GM19452 (cell line): ENCODE measurements around the gene TMED1.

Experiments used
- ATAC-seq: cut with Tn5 transposase; IDR thresholded peaks from one replicate; pipeline ENCODE4 v1.9.1; 2021; ENCODE audit not compliant: unreplicated experiment

The TMED1 gene

GRCh38 chr19:10812196-10812595 is 23.8 kb downstream of the TMED1 start:
- no peak for ATAC-seq

- no peak for ATAC-seq
Observed at GRCh38 chr19:10811391-10812111, 24.5 kb downstream of the TMED1 start.

GRCh38 chr19:10809651-10810285 is 26.2 kb downstream of the TMED1 start:
- ATAC-seq: no peak

- ATAC-seq: no peak
Observed at GRCh38 chr19:10808937-10809649, 26.9 kb downstream of the TMED1 start.

DNA sequence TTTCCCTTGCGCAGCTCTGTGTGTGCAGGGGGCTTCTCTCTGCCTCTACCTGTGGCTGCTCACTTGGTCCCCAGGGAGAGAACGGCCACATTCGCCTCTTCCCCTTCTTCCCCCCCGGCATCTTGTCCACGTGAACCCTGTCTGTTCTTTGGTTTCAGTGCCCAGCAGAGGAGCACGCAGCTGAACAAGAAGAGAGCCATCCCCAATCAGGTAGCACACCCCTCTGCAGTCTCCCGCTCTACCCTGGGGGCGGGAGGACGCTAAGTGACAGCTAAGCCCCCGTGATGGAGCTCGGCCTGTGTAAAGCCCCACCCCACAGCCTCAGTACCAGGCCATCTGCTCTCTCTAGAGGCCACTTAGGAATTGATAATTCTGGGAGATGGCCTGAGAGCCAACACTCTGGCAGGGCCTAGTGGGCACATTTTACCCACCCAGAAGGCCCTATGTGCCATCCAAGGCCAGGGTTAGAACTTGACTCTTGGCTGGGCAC is 30.2 kb downstream of the TMED1 start:
- no peak for ATAC-seq

DNA sequence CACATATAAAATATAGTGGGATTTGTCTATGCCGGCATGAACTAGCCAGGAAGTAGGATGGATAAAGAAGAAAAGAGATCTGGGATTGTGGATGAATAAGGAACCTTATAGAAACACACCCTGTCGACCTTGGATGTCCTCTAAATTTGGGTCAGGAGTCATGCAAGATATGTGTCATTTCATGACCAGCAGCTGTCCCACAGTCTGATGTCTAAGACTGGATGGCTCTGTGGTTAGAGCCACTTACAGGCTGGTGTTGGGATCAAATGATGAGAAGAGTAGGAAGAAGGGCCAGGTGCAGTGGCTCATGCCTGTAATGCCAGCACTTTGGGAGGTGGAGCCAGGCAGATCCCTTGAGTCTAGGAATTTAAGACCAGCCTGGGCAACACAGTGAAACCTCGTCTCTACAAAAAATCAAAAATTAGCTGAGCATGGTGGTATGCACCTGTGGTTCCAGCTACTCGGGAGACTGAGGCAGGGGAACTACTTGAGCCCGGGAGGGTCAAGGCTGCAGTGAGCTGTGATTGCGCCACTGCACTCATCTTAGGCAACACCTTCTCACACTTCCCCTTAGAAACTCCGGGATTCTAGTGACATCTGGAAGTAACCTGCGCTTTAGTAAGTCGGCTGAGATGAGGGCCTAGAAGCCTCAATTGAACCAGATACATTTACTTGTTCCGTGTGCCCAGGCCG is 30.8 kb downstream of the TMED1 start:
- ATAC-seq: no peak

DNA sequence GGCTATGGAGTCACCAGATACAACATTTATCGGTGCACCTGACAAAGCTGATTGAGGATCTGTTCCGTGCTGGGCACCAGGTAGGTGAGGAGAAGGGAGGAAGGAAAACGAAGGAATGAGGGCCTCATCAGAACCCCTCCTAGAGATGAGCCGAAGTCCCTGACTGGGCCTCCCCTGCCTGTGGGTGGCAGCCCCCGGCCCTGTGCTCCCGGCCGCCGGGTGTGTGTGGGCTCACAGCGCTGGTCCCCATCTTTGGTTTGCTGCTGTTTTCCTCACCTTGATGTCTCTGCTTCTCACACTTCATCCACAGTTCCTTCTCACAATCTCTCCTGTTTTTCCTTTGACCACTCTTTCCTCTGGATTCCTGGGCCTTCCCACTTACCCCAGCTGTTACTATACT is 32.8 kb downstream of the TMED1 start:
- ATAC-seq: no peak

DNA sequence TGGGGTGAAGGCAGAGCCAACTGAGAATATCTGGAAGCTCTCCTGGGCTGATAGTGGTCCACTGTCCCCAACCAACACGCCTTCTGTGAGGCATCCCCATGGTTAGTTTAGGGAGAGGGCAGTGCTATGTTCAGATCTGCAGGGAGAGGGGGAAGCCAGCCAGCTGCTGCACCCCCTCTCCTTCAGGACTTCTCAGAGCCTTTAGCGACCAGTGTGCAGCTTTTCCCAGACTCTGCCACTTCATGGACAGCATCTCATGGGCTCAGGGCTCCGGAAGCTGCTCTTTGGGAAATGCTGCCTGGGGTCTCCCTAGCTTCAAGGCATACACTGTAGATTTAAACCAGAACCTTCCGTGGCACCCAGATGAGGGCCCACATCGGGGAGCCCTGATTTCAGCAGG is 33.5 kb downstream of the TMED1 start:
- no peak for ATAC-seq

DNA sequence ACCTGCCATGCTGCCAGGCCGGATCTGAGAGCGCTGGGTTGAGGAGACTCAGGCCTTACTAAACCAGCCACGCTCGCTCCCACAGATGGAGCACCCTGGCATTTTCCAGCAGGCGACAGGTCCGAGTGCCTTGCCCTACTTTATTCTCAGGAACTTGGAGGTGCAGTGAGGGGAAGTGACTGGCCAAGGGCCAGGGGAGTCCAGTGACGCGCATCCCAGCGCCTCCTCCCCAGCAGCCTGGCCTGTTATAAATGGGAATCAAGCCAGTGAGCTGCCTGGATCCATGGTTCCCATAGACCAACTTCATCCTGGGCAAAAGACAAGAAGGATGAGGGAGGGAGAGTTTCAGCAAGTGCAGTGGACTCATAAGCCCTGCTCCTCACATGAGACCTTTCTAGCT is 35.5 kb downstream of the TMED1 start:
- ATAC-seq: no peak

DNA sequence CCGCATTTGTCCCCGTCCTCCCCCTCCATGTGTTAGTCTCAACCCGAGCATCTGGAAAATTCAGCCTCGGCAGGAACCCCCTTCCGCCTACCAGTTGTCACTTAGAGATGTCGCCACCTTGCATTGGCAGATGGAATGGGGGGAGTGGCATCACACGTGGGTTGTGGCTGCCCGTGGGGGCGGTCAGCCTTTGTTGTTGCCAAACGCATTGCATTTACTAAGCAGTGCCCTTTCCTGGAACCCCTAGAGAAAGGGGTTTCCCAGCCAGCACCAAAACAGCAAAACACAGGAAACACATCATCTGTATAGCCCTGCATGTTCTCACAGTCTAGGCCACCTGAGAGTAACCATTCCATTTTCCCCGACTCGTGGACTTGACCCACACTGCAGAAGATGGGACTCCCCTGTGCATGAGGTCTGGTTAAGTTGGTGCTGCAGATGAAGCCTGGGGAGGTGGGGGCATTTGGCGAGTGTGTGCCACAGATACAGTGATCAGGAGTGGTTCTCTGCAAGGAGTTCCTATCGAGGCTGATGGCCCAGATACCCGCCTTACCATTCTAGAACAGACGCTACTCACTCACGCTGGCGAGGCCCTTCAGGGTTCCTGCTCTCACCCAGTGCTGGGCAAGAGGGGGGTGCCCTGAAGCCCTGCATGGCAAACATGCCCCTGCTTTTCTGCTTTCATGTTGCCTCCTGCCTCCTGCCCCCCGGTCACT is 38.3 kb downstream of the TMED1 start:
- no peak for ATAC-seq

GRCh38 chr19:10797078-10797477 is 38.9 kb downstream of the TMED1 start:
- no peak for ATAC-seq

- ATAC-seq: no peak
Observed at GRCh38 chr19:10796653-10797052, 39.4 kb downstream of the TMED1 start.

DNA sequence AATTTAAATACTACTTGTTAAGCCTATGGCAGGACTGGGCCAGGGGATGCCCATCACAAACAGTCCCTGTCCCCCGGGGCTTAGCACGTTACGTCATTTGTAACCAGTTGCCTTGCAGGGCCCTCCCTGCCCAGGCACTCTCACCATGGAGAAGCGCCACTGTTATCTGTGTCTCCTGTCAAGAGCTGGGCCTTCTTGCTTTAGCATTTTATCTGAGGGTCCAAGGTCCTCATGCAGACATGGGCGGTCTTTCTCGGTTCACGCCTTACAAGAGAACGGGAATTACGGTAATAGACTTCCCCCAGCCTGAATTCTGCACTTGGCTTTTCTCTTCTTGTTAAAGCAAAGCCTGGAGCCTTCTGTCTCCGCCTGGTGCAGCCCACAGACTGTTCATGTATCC is 46.1 kb downstream of the TMED1 start:
- no peak for ATAC-seq

- no peak for ATAC-seq
Observed at GRCh38 chr19:10788146-10788545, 47.9 kb downstream of the TMED1 start.

- no peak for ATAC-seq
Observed at GRCh38 chr19:10784257-10784656, 51.8 kb downstream of the TMED1 start.

DNA sequence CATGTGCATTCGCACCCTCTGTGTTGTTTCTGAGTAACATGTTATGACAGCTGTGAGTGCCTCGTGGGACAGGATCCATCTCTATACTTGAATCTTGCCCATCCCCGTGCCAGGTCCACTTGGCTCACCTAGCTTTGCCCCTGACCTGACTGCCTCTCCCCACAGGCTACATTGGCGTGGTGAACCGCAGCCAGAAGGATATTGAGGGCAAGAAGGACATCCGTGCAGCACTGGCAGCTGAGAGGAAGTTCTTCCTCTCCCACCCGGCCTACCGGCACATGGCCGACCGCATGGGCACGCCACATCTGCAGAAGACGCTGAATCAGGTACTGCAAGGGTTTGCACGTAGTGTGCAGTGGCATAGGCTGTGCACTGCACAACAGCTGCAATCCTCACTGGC is 53.2 kb downstream of the TMED1 start:
- no peak for ATAC-seq
